Gastroesophageal sphincter (tissue), 3 donors: ENCODE results near the gene TTLL4.

Experiments
- CTCF ChIP-seq, 4 experiments: fragments of 200-600 bp in 2 of 4; fragments of 450-650 bp in 2 of 4; sonication (generic) in 1 of 4; IDR thresholded peaks; one replicate each; pipeline ENCODE4 v1.5.1; 2017 to 2019; ENCODE audit warnings: antibody characterized with exemption in 4 of 4, mild to moderate bottlenecking in 2 of 4, moderate library complexity in 2 of 4
- POLR2A ChIP-seq, 2 donors: fragments of 450-650 bp; IDR thresholded peaks; one replicate each; pipeline ENCODE4 v1.6.1; 2017; ENCODE audit warnings: antibody characterized with exemption in 2 of 2, mild to moderate bottlenecking in 2 of 2, moderate library complexity in 1 of 2
- POLR2AphosphoS5 ChIP-seq: sonication (generic); formaldehyde crosslinking; IDR thresholded peaks from one replicate; pipeline ENCODE4 v1.6.1; 2017; ENCODE audit warnings: antibody characterized with exemption

- no peak for TF ChIP-seq CTCF (IDR thresholded peaks at IDR 0.05)
- no peak for TF ChIP-seq POLR2A (IDR thresholded peaks at IDR 0.05)
- no peak for TF ChIP-seq POLR2AphosphoS5
Observed at GRCh38 chr2:218694405-218695145, 16.1 kb upstream of the TTLL4 start.
